ENCODE data around the gene PLOD3. TPM values are rescaled to one million over a fixed set of nuclear protein-coding genes. Genes with fewer than 3 reads are reported as not detected.
A peak's percentile ranks its signal among the peaks of the same experiment; 100 is the strongest.

Gene PLOD3
- total RNA-seq, 1 experiment from 2014 or later, result 74.5 TPM

DNA sequence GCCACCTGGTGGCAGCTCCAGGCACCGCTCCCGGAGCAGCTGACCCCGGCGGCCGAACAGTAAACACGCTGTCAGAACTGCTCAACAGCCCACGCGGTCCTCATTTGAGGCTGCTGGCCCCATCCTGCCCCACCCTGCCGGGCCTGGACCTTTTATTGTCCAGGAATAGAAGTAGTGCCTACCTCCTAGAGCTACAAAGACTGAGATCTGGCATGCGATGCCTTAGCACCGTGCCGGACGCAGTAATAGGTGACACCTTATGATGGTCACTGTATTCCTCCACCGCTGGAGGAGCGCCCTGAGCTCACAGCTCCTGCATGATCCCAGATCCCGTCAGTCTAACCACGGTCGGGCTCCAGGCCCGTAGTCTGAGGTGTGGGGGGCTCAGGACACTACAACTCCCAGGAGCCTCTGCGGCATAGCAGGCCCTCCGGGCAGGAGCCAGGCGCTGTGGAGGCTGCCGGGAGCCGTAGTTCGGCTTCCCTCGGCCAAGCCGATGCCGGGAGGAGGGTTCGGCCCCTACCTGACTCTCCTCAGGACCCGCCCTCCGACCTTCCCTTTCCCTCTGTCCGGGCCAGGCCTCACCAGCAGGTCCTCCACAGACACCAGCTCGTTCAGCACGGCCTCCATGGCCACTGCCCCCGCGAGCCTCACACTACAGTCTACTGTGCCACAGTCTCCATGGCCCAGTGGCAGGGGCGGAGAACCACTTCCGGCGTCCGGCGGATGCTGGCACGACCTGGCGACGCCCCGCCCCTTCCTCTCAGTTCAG lies 27.2 kb upstream of the PLOD3 start, which contains the start of gene FIS1:
Gene FIS1 (minus strand): TSS at position 707 of the 772 bp plus-strand sequence. CDS start 77 bp downstream, at position 630.
- no peak within 1 kb of the TSS for H4K91ac ChIP-seq (ENCODE audit: insufficient read length, low read depth, low read length)
- no peaks in the 10 kb centered on the region for H3K9me3 ChIP-seq (ENCODE audit: control insufficient read depth, low read depth, low read length)
- no peak within 1 kb of the TSS for H2AFZ ChIP-seq (ENCODE audit: low read length)
- Mint-ChIP-seq H3K27me3 (ENCODE audit: low read depth) (no peaks in the 10 kb centered on the region; the same call in 1 of the 2 replicates), H3K36me3 (ENCODE audit: insufficient read depth in 1 of 3, low read depth in 3 of 3) (peaks cover 7 to 35% (median 19%) of the 10 kb centered on the region in 3 experiments; a peak in 6 of 7 replicates), H3K9me3 (no peaks in the 10 kb centered on the region), H3K4me1 (peaks cover 19 to 20% of the 10 kb centered on the region in 2 experiments), H3K27ac (peak within 1 kb of the TSS; percentile 90 to 96 (median 96)), H3K4me3 (peak within 1 kb of the TSS; percentile 93 to 96)
- H2BK120ac ChIP-seq (ENCODE audit: low read depth, low read length, poor library complexity, severe bottlenecking), result no peak within 1 kb of the TSS
- peak within 1 kb of the TSS; percentile 48; the same call in 1 of the 2 replicates for H3K14ac ChIP-seq (ENCODE audit: insufficient read depth, low read length)
- H3K4ac ChIP-seq (ENCODE audit: low read depth, low read length), result no peak within 1 kb of the TSS
- H3K79me1 ChIP-seq (ENCODE audit: insufficient read depth, low read depth, low read length, poor library complexity, severe bottlenecking), result no peaks in the 10 kb centered on the region
- H2BK15ac ChIP-seq (ENCODE audit: low read depth, low read length), result no peak within 1 kb of the TSS
- H3K27ac ChIP-seq (ENCODE audit: insufficient read length, low read depth, low read length), result no peak within 1 kb of the TSS
- peak within 1 kb of the TSS; percentile 60 for H3K9ac ChIP-seq (ENCODE audit: extremely low read depth, insufficient read length, low read length)
- no peak within 1 kb of the TSS for H3T11ph ChIP-seq (ENCODE audit: low read length)
- no peak within 1 kb of the TSS for H2AK5ac ChIP-seq (ENCODE audit: insufficient read length, low read length)
- peaks cover 4% of the 10 kb centered on the region for H4K20me1 ChIP-seq (ENCODE audit: control insufficient read depth, insufficient read depth, insufficient read length)
- no peaks in the 10 kb centered on the region for H3K4me1 ChIP-seq (ENCODE audit: insufficient read depth, low read length)
- H3K27me3 ChIP-seq (ENCODE audit: insufficient read depth, low read length), result no peaks in the 10 kb centered on the region
- H2BK20ac ChIP-seq (ENCODE audit: low read depth, low read length, poor library complexity, severe bottlenecking), result no peak within 1 kb of the TSS
- no peak within 1 kb of the TSS for H4K8ac ChIP-seq (replicated peaks; ENCODE audit: insufficient read length, low read depth, low read length)
- H2BK5ac ChIP-seq (ENCODE audit: insufficient read length, low read length), result no peak within 1 kb of the TSS
- DNase-seq, result peak; percentile 97
- H4K5ac ChIP-seq (ENCODE audit: insufficient read length, low read depth, low read length), result no peak within 1 kb of the TSS
- no CpG with 5 or more reads among the region's 45 CpGs for whole genome bisulfite sequencing (ENCODE audit: extremely low coverage, insufficient read length, low lambda C conversion rate)
- H3K4me2 ChIP-seq (ENCODE audit: insufficient read depth, insufficient read length, low read length), result peak within 1 kb of the TSS; percentile 94
- TF ChIP-seq CTCF (conservative IDR thresholded peaks at IDR 0.05), result peak; percentile 94
- no peak within 1 kb of the TSS for H3K56ac ChIP-seq (ENCODE audit: insufficient read length, low read depth, low read length)
- no peak within 1 kb of the TSS for H3K23ac ChIP-seq (ENCODE audit: insufficient read length, low read depth, low read length)
- no peak within 1 kb of the TSS for H3K18ac ChIP-seq (ENCODE audit: insufficient read length, low read depth, low read length)
- no peak within 1 kb of the TSS for H2BK12ac ChIP-seq (ENCODE audit: insufficient read length, low read depth, low read length)
- H3K23me2 ChIP-seq (ENCODE audit: insufficient read length, low read depth, low read length, poor library complexity, severe bottlenecking), result peaks cover 8% of the 10 kb centered on the region
- H3K79me2 ChIP-seq (ENCODE audit: insufficient read depth, low read length), result no peaks in the 10 kb centered on the region

Data from H9 (cell line).